Measurements from ENCODE around the gene KCNN3.
A peak's percentile ranks its signal among the peaks of the same experiment; 100 is the strongest.

Gene KCNN3

GRCh38 chr1:154770897-154771594, 99.0 kb downstream of the KCNN3 start:
- DNase-seq = no peak

DNA sequence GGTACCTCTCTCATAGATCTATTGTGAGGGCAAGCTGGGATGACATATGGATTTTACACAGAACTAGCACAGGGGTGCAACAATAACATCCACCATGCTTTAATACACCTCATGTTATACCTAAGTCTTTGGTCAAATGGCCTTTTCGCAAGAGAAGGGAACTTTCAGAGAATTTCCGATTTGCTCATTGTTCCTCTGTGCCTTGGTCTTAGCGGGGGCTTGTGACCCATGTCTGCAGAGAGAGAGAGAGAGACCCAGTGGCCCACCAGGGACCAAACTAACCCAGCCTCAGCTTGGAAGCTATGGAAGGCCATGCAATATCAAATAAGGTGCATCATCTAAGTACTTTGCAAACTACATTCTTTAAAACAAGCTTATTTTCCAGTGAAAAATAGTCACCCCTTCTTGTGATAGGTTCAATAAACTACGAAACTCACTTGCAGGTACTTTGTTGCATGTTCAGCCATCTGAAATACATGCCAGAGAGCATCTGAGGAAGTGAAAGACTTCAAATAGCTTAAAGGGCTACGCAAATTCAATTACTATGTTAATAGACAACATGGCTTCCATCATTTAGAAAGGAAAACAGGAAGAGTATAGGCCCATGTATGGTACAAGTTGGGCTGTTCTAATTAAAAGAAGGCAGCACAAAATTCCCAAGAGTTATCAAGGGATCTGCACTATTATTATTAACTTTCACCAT, 100.7 kb downstream of the KCNN3 start:
- DNase-seq = no peak

DNA sequence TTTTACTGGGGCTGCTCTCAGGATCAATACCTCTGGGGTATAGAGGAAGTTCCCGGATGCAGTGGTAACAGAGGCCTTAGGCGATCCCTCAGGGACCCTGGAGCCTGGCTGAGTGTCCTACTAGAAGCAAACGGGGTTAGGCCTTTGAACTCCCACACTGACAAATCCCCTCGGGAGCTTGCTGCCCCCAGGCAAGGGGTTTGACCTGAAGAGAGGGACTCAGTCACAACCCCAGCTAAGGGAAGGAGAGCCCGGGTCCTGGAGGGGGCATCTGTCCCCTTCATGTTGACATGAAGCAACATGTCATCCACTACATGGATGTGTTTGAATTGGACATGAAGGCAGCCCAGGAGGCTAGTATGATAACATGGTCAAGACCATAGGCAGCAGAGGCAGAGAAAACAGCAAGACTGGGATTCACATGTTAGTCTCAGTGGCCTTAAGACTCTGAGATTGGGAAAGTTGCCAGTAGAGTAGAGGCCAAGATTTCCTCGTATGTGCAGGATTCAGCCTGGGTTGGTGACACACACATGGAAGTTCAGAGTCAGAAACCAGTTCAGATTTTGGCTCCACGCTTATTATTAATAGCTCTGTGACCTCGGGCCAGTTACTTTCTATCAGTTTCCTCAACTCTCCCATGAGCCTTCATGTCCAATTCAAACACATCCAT, 101.5 kb downstream of the KCNN3 start:
- DNase-seq = no peak

- DNase-seq = peak; percentile 50
Measured at GRCh38 chr1:154767315-154768240, 102.5 kb downstream of the KCNN3 start.

DNA sequence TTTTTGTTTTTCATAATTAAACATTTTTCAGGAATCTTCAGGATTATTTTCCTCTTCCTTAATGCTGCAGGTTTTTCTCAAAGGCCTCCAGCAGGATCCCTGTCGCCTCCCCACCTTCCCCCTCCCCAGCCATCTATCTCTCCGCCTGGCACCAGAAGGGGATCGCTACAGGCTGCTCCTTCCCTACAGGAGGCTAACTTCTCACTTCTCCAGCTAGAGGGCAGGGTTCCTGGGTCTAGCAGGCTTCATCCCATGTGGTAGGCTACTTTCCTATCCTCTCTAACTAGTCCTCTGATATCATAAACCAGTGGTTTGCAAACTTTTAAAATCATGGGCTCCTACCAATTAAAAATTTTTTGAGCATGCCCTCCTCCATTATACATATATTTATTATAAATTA, 104.1 kb downstream of the KCNN3 start:
- peak; percentile 31 for DNase-seq

DNA sequence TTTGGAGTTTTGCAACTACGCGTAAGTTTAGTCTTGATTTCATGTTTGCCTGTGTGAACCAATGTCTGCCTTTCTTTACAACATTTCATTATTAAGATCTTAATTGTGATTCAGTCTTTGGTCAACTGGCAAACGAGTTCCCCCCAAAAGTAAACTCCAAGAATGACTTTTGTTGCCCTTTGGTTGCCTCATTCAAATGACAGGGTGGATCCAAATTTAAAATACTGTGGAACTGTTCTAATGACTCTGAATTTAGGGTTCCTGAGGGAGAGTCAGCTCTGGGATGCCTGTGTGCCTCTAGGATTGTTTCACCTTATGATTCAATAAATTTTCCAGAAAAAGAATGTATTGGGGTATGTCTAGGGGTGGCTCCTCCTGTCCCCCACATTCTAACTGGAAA, 105.3 kb downstream of the KCNN3 start:
- DNase-seq = no peak

DNA sequence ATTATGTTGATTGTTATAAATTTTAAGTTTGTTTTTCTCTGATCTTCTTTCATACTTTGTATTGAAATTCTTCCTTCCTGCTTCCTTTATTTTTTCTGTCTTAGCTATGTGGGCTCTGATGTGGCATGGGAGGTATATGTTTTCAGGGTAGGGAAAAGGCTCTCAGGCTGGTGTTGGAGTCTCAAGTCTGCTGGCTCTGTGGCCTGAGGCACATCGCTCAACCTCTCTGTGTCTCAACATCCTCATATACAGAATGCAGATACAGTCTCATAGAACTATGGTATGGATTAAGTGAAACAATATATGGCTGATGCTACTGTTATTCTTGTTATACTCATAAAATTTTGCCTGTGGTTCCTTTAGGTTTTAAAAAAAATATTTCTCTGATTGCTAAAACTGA, 105.9 kb downstream of the KCNN3 start:
- no peak for DNase-seq

DNA sequence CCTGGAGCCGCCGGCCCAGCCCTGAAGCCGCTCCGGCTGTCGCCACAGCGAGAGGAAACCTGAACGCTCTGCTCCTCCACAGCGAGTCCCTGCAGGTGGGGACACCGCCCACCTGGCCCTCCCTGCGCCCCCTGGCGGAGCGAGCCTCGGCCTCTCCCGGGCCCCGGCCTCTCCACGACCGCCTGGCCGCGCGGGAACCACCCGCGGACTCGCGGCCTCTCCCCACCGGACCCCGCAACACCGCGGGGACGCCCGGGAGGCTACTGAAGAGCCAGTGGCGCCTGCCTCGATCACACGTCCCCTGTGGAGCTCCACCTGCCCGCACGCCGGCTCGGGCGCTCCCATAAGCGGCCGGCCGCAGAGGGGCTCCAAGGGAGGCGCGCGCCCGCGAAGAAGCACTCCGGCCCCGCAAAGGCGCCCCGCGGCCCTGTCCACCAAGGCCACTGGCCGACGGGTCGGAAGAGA, 109.6 kb downstream of the KCNN3 start:
- no peak for DNase-seq

DNA sequence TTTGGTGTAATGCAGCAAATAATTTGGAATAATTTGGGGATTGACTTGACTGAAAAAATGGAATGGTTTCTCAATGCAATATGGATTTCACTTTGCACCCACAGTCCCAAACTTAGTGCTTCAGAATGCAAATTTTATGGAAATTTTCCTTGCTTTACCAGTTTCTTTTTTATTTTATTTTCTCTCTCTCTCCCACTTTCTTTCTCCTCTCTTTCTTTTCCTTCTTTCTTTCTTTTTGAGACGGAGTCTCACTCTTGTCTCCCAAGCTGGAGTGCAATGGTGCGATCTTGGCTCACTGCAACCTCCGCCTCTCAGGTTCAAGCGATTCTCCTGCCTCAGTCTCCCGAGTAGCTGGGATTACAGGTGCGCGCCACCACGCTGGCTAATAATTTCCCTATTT, 110.3 kb downstream of the KCNN3 start:
- DNase-seq = no peak

- no peak for DNase-seq
Measured at GRCh38 chr1:154759196-154759595, 110.9 kb downstream of the KCNN3 start.

- no peak for DNase-seq
Measured at GRCh38 chr1:154758346-154758745, 111.7 kb downstream of the KCNN3 start.

DNA sequence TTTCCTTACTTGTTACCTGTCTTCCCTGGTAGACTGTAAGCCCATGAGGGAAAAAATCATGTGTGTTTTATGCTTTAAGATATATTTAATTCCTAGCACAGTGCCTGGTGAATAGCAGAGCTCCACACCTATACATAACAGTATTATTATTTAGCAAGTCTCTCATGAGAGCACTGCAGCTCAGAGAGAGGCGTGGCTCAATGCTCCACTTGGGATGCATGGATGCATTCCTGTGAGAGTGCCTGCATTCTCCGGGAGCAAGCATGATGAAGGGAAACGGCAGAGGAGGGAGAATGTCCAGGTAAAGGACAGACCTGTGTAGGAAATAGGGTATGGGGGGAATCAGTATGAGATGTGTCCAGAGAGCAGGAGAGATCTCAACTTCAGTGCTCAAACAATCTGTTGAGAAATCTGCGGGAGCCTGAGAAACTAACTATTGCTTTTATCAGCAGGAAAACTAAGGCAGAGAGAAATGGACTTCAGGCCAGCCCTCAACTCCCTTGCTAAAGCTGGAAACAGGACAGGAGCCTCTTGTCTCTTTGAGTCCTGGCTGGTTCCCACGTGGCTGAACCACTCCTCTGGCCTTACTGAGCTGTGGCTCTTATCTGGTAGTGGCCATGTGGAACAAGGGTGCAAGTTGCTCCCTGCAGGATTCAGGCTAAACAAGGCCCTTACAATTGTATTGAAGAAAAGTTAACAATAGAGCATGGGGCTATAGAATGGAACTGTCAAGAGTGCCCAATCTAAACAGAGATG, 113.1 kb downstream of the KCNN3 start:
- DNase-seq = no peak

DNA sequence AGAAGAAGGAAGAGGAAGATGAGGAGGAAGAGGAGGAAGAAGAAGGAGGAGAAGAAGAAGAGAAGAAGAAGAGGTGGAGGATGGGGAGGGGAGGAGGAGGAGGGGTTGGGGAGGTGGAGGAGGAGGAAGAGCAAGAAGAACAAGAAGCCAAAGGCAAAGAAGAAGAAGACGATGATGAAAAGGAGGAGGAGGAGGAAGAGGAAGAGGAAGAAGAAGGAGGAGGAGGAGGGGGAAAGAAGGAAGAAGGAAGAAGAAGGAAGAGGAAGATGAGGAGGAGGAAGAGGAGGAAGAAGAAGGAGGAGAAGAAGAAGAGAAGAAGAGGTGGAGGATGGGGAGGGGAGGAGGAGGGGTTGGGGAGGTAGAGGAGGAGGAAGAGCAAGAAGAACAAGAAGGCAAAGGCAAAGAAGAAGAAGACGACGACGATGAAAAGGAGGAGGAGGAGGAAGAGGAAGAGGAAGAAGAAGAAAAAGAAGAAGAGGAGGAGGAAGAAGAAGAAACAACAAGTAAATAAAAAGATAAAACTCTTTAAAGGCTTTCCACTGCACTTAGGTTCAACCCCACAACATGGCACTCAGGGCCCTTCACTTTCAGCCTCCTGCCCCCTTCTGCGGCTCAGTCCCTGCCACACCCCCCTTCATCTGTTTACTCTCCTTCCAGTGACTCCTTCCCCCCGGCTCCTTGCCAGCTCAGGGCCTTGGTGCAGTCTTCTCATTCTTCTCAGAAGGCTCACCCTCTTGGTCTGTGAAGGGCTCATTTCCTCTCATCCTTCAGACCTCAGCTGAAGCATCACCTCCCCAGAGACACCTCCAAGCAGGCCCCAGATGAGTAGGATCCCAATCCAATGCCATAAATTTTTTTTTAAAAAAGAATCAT, 114.0 kb downstream of the KCNN3 start:
- peak; percentile 75 for DNase-seq

DNA sequence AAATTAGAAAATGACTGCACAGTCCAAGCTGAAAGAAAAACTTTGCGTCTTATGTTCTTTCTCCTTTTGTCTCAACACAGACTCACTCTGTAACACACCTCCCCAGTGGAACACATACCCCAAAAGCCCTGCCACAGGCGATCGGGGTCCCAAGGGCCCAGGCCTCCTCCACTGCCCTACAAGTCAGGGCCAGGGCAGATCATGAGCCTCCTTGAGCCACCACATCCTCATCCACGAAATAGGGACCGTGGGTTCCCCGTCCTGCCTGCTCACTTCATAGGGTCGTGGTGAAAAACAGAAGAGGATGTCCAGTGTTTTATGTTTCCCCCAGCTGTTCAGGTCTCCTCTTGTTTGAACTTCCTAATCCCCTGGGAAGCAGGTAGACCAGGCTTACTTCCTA, 116.7 kb downstream of the KCNN3 start:
- no peak for DNase-seq

DNA sequence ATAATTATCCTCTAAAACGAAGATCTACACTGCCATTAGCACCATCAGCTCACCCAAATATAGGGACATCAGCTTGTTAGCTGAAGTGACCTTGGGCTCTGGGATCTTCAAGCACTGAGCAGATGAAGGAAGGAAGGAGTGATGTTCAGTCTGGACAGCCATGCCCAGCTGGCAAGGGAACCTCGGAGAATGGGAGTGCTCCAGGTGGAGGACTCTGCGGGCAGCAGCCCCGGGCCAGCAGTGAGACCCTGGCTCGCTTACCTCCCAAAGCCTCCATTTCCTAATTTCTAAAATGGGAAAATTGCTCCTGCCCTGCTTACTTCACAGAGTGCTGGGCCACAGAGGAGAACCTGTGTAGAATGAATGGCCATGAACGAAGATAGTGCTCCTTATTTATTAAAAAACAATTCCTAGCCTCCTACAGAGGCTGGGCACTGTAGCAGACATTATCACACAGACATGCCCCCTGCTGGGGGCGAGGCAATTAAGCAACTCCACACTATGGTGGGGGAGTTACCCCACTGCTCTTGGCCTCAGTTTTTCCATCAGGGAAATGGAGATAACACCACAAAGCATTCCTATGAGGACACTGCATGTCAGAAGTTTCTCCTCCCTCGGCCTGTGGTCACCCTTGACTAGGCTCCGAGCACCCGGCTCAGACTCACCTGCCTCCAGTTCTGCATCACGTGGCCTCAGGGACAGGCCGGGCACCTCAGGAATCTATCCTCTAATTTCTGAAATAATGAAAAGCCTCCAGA, 117.6 kb downstream of the KCNN3 start:
- no peak for DNase-seq

- no peak for DNase-seq
Measured at GRCh38 chr1:154751690-154752089, 118.4 kb downstream of the KCNN3 start.

GRCh38 chr1:154750681-154751665, 119.1 kb downstream of the KCNN3 start:
- no peak for DNase-seq

DNA sequence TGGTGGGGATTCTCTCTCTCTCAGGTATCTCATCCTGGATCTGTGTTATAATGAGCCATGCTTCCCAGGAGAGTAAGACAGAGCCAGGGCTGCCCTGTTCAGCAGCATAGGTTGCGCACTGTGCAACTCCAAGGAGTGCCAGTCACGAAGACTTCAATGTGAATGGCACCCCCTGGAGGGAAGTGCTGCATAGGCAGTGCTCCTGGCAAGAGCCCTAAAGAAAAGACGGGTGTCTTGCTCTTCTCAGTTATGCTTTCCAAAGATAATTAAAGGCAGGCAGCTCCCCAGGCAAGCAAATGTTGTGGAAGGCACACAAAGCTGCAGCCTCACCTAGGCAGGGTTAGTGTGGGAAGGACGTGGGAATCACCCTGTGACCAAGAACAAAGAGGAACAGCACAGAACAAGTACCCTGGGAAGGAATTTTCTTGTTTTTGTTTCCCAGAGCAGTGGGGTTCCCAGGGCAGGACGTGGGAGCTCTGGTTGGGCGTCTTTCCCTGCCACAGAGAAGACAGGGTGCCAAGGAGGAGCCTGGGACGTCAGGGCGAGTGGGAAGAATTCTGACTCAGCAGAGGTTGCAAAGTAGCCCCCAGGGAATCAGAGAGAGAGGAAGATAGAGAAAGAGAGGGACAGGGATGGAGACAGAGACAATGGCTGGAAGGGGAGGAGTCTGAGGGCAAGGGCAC, 120.9 kb downstream of the KCNN3 start:
- DNase-seq = peak; percentile 41

Measured in fibroblast of skin of back (primary cell).